AG09309 (cell line): ENCODE measurements around the gene IFI6.

Experiments used
- DNase-seq: peaks from one replicate; pipeline ENCODE4 v3.0.0-alpha.2; 2010; ENCODE audit warnings: low read depth
- H3K4me3 ChIP-seq: 2 replicates; pipeline ENCODE4 v1.5.1; 2011; ENCODE audit warnings: mild to moderate bottlenecking, low read depth, low read length, moderate library complexity; ENCODE audit not compliant: control insufficient read depth
- TF ChIP-seq, protein P1 (sequence below): IDR thresholded peaks from 2 replicates; pipeline ENCODE4 v1.5.1; 2011; ENCODE audit warnings: mild to moderate bottlenecking, low read depth, low read length, inconsistent platforms; ENCODE audit not compliant: insufficient read depth, control insufficient read depth; ENCODE audit errors: missing control alignments

The IFI6 gene

DNA sequence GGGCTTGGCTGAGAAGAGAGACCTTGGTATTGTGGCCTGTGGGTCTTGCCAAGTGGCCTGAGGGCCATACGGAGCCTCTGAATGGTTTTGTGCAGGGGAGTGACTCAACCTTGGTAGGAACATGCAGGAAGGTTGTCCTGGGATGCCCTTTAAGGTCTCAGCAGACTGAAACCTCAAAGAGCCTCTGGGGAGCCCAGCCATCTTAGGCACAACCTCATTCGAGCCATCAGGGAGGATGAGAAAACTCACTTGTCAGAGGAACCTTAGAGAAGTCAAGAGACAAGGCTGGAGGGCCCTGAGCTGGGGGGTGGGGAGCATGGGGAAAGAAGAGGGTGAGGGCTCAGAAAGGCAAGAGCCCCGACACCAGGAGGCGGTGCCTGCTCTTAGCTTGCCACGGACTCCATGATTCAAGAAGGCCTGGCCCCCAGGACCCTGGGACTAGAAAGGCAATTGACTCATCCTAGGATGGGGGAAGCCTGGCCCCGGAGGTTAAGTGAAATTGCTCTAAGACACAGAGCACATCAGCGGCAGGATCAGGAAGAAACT, 13.0 kb downstream of the IFI6 start:
- TF ChIP-seq, protein P1, sequence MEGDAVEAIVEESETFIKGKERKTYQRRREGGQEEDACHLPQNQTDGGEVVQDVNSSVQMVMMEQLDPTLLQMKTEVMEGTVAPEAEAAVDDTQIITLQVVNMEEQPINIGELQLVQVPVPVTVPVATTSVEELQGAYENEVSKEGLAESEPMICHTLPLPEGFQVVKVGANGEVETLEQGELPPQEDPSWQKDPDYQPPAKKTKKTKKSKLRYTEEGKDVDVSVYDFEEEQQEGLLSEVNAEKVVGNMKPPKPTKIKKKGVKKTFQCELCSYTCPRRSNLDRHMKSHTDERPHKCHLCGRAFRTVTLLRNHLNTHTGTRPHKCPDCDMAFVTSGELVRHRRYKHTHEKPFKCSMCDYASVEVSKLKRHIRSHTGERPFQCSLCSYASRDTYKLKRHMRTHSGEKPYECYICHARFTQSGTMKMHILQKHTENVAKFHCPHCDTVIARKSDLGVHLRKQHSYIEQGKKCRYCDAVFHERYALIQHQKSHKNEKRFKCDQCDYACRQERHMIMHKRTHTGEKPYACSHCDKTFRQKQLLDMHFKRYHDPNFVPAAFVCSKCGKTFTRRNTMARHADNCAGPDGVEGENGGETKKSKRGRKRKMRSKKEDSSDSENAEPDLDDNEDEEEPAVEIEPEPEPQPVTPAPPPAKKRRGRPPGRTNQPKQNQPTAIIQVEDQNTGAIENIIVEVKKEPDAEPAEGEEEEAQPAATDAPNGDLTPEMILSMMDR = no peak
- peak overlapping the region; percentile 32 for H3K4me3 ChIP-seq
- DNase-seq = no peak

DNA sequence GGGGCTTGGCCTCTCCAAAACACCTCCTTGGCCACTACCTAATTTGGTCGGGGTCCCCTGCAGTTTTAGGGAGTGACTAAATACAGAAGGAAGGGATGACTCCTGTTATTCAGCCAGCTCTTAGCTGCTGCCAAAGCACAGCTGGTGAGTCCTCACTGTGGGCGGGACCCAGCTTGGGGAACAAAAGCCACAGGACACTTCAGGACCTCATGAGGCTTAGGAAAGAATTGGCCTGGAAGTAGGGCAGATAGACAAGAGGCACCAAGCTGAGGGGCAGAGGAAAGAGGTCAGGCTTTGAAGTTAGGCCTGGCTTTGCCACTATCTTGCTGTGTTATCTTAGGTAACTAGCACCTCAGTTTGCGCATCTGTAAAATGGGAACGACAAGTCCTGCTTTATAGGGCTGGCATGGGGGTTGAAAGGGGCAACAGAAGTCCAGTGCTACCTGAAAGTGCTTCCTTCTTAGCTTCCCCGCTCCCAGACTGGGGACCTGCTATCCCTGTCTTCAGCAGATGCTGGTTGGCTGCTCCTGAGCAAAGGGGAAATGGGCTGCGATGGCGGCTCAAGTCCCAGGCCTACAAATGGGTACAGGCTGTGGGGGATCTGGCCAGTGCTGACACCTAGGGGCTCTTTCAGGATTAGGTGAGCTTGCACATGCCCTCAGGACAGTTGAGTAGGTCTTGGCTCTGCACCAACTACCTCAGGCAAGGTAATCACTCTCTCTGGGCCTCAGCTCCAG, 15.7 kb downstream of the IFI6 start:
- TF ChIP-seq, protein P1 = no peak
- H3K4me3 ChIP-seq = no peak overlapping the region
- DNase-seq = no peak

DNA sequence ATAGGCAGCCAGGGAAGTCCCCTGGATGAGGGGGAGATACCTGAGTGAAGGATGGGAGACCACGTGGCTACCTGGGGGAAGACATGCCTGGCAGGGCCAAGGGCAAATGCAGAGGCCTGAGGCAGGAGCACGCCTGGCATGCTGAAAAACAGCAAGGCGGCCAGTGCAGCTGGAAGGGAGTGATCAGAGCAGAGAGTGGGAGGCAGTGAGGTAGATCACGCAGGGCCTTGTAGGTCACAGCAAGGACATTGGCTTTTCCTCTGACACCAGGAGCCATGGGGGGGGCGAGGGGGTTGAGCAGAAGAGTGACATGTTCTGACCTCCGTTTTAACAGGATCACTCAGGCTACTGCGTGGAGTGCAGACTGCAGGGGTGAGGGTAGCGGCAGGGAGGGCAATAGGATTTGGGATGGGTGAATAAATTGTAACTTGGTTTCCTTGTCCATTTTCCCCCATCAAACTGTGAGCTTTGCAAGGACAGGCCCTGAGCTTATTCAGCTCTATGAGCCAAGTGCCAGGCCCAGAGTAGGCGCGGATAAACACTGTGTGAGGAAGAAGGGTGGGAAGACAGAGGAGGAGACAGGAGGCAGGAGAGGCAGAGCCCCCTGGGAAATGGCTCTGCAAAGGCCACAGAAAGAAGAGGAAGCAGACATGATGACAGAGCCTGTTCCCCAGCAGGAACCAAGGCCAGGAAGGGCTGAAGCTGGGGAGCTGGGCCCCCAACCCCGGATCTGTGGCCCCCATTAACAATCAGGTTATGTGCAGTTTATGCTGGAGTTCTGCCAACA, 16.6 kb downstream of the IFI6 start:
- no peak for DNase-seq
- TF ChIP-seq, protein P1 = no peak

DNA sequence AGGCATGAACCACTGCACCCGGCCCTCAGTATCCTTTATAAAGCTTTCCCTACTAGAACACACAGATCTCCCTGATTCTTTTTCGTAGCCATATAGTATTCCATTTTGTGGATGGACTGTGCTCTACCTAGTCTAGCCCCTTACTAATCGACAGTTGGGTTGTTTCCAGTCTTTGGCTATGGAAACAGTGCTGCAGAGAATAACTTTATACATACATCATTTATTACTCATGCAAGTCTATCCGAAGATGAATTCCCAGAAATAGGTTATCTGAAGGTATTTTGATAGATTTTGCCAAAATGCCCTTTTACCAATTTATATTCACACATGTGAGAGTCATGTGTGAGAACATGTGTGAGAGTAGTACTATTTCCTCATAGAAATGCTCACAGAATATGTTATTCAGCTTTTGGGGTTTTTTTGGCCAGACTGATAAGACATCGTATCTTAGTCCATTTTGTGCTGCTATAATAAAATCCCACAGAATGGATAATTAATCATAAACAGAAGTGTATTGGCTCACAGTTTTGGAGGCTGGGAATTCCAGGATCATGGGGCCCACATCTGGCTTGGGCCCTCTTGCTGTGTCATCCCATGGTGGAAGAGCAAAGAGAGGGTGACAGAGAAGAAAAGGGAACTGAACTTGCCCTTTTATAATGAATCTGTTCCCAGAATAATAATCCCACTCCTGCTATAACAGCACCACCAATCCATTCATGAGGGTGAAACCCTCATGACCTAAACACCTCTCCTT, 19.7 kb downstream of the IFI6 start:
- DNase-seq = no peak
- TF ChIP-seq, protein P1 = no peak
- no peak overlapping the region for H3K4me3 ChIP-seq

More for the DNA sequence above, 16.6 kb downstream of the IFI6 start:
- no peak overlapping the region for H3K4me3 ChIP-seq

DNA sequence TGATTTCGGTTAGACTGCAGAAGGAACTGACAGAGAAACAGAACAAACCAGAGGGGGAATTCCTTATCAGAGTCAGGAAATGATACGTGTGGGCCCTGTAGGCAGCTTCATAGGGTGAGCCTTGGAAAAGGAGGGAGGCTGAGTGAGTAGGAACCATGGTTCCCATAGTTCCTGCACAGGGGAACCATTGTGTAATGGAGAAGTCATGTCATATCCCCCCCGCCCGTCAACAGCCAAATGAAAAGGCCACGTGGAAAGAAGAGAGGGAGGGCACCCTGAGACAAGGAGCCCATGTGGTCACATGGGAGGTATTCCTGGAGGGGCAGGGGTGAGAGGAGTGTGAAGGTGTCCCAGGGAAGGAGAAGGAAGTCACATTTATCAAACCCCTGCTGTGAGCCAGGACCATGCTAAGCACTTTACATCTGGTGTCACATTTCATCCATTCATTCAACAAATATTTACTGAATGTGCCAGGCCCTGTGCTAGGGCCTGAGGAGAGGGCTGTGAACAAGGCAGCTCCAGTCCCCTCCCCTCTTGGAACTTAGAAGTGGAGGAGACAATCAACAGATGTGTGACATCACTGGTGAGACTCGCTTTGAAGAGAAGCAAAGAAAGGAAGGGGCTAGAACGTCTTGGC, 21.3 kb downstream of the IFI6 start:
- no peak for DNase-seq
- H3K4me3 ChIP-seq = no peak overlapping the region
- TF ChIP-seq, protein P1 = no peak

DNA sequence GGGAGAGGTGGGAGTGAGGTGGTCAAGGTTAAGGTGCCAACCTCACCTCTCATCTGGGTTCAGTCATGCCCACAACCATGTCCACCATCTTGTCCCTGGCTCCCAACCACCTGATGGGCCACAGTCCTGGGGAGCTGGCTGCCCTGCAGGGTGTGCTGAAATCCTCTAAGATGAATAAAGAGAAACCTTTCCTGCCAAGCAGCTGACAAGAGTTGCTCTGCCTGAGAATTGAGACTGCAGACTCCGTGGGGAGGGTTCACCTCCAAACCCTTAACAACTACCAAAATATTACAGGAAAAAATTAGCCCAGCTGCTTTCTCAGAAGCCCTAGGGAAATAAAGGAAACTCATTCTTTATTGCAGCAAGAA, 21.8 kb downstream of the IFI6 start:
- TF ChIP-seq, protein P1 = no peak
- no peak for DNase-seq
- H3K4me3 ChIP-seq = no peak overlapping the region
